GM18505 (cell line): Measurements from ENCODE around the gene PIP5KL1.

Source experiments
- ATAC-seq: cut with Tn5 transposase; IDR thresholded peaks from one replicate; pipeline ENCODE4 v1.9.1; 2021; ENCODE audit not compliant: unreplicated experiment
- POLR2A ChIP-seq: IDR thresholded peaks from 4 replicates; pipeline ENCODE4 v1.6.1; 2011; ENCODE audit warnings: borderline replicate concordance; ENCODE audit not compliant: insufficient read depth, insufficient read length; ENCODE audit errors: extremely low read depth

Gene PIP5KL1

DNA sequence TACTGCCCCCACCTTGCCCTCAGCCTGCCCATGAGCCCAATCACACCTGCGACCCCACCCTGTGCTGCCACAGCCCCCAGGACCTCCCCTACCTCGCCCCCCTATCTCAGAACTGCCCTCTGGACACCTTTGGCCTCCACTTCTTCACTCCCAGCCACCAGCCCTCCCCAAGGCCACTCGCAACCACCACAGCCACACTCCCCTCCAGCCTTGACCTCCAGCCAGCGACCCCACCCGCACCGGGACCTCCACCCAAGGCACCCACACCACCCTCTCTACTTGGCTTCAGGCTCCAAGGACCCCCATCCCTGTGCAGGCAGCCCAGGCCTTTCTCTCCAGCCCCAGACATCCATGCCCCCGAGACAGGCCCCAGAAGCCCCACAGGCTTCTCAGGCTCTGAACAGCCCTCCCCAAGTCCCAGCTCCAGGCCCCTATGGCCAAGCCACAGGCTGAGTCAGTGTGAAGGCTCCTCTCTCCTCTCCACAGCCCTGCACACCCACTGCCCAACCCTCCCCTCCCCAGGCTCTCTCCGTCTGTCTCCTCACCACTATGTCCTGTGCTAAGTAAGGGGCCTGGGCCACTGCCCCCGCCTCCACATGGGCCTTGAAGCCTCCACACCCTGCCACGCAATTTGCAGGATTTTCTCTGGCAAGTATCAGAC is 55.1 kb downstream of the PIP5KL1 start:
- TF ChIP-seq POLR2A: no peak
- ATAC-seq: no peak

DNA sequence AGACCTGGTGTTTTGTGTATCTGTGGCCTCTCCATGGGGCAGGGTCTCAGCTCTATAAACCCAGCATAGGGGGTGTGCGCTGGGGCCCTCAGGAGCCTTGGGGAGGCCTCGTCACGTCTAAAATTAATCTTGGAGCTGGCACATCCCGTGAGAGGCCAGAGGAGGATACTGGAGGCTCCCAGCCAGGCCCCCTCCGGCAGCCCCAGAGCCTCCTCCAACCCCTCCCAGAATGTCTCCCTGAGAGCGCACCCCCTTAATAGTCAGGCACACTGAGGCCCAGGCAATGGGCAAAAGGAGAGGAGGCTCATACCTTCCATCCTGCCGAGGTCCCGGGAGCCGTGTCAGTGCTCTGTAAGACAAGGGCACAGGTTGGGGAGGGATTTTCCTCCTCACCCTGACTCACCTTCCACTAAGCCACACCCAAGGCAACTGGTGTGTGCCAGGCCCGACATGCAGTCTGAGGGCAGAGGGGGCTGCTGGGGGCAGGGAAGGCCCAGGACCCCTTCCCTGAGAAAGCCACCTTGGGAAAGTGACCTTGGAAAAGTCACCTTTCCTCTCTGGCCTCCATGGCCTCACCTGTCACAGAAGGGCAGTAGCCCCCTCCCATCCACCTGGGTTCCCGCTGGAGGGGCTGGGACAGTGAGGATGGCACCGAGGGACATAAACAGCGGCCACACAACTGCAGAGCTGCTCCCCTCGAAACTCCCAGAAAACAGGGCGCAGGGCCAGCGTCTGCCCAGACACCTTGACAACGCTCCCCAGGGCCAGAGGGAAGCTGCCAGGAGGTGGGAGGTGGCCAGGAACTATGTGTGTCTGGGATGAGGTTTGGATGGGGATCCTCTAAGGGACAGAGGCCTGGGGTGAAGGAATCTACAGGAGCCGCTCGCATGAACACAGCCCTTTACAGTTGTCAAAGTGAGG is 56.0 kb downstream of the PIP5KL1 start:
- ATAC-seq: no peak
- no peak for TF ChIP-seq POLR2A

- ATAC-seq: no peak
- no peak for TF ChIP-seq POLR2A
Measured at GRCh38 chr9:127873886-127874285, 56.7 kb downstream of the PIP5KL1 start.

GRCh38 chr9:127873223-127873691 is 57.3 kb downstream of the PIP5KL1 start:
- TF ChIP-seq POLR2A: no peak
- ATAC-seq: no peak

GRCh38 chr9:127872369-127873222 is 58.0 kb downstream of the PIP5KL1 start:
- TF ChIP-seq POLR2A: no peak
- no peak for ATAC-seq

GRCh38 chr9:127871531-127871930 is 59.0 kb downstream of the PIP5KL1 start:
- no peak for ATAC-seq
- no peak for TF ChIP-seq POLR2A

DNA sequence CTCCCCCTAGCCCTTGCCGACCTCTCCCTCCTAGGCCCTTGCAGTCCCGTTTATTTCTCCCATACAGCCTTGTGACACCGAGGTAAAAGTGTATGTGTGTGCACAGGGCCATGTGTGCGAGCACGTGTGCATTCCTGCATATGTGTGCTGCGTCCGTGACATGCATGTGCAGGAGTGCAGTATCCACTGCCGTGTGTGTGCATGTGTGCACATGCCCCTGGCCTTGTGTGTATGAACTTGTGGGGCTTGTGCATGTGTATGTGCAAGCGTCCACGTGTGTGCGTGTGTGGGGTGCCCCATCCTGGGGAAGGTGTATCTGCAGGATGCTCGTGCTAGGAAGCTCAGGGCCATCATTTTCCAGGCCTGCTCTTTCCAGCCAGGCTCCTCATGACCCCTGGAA is 59.7 kb downstream of the PIP5KL1 start:
- no peak for TF ChIP-seq POLR2A

More for the DNA sequence above, 59.7 kb downstream of the PIP5KL1 start:
- ATAC-seq: no peak
